IMR-90 (cell line): Measurements from ENCODE around the gene TMSB15B. TPM values are rescaled to one million over a fixed set of nuclear protein-coding genes. Genes with fewer than 3 reads are reported as not detected.
"Not testable (repeated sequence)": the region's sequence is repeated elsewhere in the genome, so short reads cannot be mapped to it uniquely, and the experiment has no call there.

Experiments
- ATAC-seq: fragments of 200-7000 bp; cut with Tn5 transposase; 2 replicates; pipeline ENCODE4 v1.9.1; 2020; ENCODE audit warnings: low read depth, mild to moderate bottlenecking, moderate library complexity
- BruUV-seq: library from RNA; stranded (reverse); fragments of 400-500 nt; replicated peaks from 2 replicates; lab custom pipeline; 2021; lab: Mats Ljungman, UMichigan
- CTCF ChIA-PET: fragments of 300-600 bp; formaldehyde crosslinking; extraction: SDS; loops from one replicate; lab custom pipeline; 2021; ENCODE audit warnings: antibody characterized with exemption; lab: Yijun Ruan, JAX
- POLR2A ChIA-PET: fragments of 300-600 bp; sonication (Branson Sonifier 250); formaldehyde crosslinking; loops from one replicate; lab custom pipeline; 2022; ENCODE audit warnings: antibody characterized with exemption; ENCODE audit not compliant: unreplicated experiment; lab: Charles Lee
- DNase-seq: peaks from one replicate; pipeline ENCODE4 v3.0.0; 2013
- H2AFZ ChIP-seq: replicated peaks from 2 replicates; pipeline ENCODE3; 2013; ENCODE audit warnings: low read length, mild to moderate bottlenecking; ENCODE audit not compliant: poor library complexity
- H2AK5ac ChIP-seq: 2 replicates; pipeline ENCODE4 v1.6.1; 2013; ENCODE audit warnings: low read depth, low read length, inconsistent platforms
- H2AK9ac ChIP-seq: replicated peaks from 2 replicates; pipeline ENCODE3; 2013; ENCODE audit warnings: mild to moderate bottlenecking, low read depth, low read length, moderate library complexity; ENCODE audit not compliant: poor library complexity
- H2BK120ac ChIP-seq: 2 replicates; pipeline ENCODE4 v1.6.1; 2013; ENCODE audit warnings: low read depth, low read length, inconsistent platforms
- H2BK15ac ChIP-seq: 3 replicates; pipeline ENCODE4 v1.6.1; 2013; ENCODE audit warnings: low read depth, low read length, inconsistent platforms
- H2BK20ac ChIP-seq: 2 replicates; pipeline ENCODE4 v1.6.1; 2013; ENCODE audit warnings: low read depth, mild to moderate bottlenecking, inconsistent platforms, low read length, moderate library complexity
- H2BK5ac ChIP-seq: 2 replicates; pipeline ENCODE4 v1.6.1; 2013; ENCODE audit warnings: mild to moderate bottlenecking, low read depth, low read length, inconsistent platforms; ENCODE audit not compliant: poor library complexity, severe bottlenecking
- H3K14ac ChIP-seq: replicated peaks from 2 replicates; pipeline ENCODE4 v1.6.1; 2013; ENCODE audit warnings: low read depth, low read length, inconsistent platforms
- H3K18ac ChIP-seq: 2 replicates; pipeline ENCODE4 v1.6.1; 2013; ENCODE audit warnings: low read depth, low read length, control low read depth
- H3K23ac ChIP-seq: 2 replicates; pipeline ENCODE4 v1.6.1; 2013; ENCODE audit warnings: low read depth, low read length, inconsistent platforms
- H3K27ac ChIP-seq: 2 replicates; pipeline ENCODE4 v1.5.1; 2013; ENCODE audit warnings: mild to moderate bottlenecking, control low read depth, low read length; ENCODE audit not compliant: insufficient read depth
- H3K27me3 ChIP-seq: 2 replicates; pipeline ENCODE4 v1.6.1; 2013; ENCODE audit warnings: low read length; ENCODE audit not compliant: control insufficient read depth, insufficient read depth
- H3K36me3 ChIP-seq: 2 replicates; pipeline ENCODE4 v1.6.1; 2013; ENCODE audit warnings: low read length, mixed read lengths; ENCODE audit not compliant: control insufficient read depth, insufficient read depth
- H3K4ac ChIP-seq: 2 replicates; pipeline ENCODE4 v1.6.1; 2013; ENCODE audit warnings: low read depth, low read length, inconsistent platforms
- H3K4me1 ChIP-seq: 2 replicates; pipeline ENCODE4 v1.6.1; 2013; ENCODE audit warnings: low read length, mixed read lengths; ENCODE audit not compliant: control insufficient read depth, insufficient read depth
- H3K4me2 ChIP-seq: 2 replicates; pipeline ENCODE4 v1.6.1; 2013; ENCODE audit warnings: low read depth, mild to moderate bottlenecking, control low read depth, low read length, moderate library complexity
- H3K4me3 ChIP-seq: 2 replicates; pipeline ENCODE4 v1.5.1; 2013; ENCODE audit warnings: low read depth, mild to moderate bottlenecking, control low read depth, low read length, moderate library complexity; ENCODE audit not compliant: insufficient read depth
- H3K56ac ChIP-seq: 2 replicates; pipeline ENCODE4 v1.6.1; 2013; ENCODE audit warnings: low read length, inconsistent platforms; ENCODE audit not compliant: insufficient read depth; ENCODE audit errors: extremely low read depth
- H3K79me1 ChIP-seq, 2 experiments: 2 replicates each; pipeline ENCODE4 v1.6.1; 2013; ENCODE audit warnings: low read length in 2 of 2, inconsistent platforms in 1 of 2, low read depth in 1 of 2
- H3K9ac ChIP-seq: 2 replicates; pipeline ENCODE4 v1.6.1; 2013; ENCODE audit warnings: low read depth, low read length, control low read depth
- H3K9me1 ChIP-seq: 2 replicates; pipeline ENCODE4 v1.6.1; 2013; ENCODE audit warnings: low read length, inconsistent platforms; ENCODE audit not compliant: insufficient read depth
- H3K9me3 ChIP-seq: 2 replicates; pipeline ENCODE4 v1.6.1; 2013; ENCODE audit warnings: low read length; ENCODE audit not compliant: control insufficient read depth, insufficient read depth
- H4K20me1 ChIP-seq: 2 replicates; pipeline ENCODE4 v1.6.1; 2013; ENCODE audit warnings: low read length, inconsistent platforms; ENCODE audit not compliant: insufficient read depth
- H4K5ac ChIP-seq: 2 replicates; pipeline ENCODE4 v1.6.1; 2013; ENCODE audit warnings: mild to moderate bottlenecking, low read depth, low read length, control low read depth
- H4K8ac ChIP-seq, 2 experiments: 2 replicates each; pipeline ENCODE4 v1.6.1; 2013; ENCODE audit warnings: low read depth in 2 of 2, low read length in 2 of 2, control low read depth in 1 of 2, inconsistent platforms in 1 of 2
- H4K91ac ChIP-seq: 2 replicates; pipeline ENCODE4 v1.6.1; 2013; ENCODE audit warnings: low read depth, low read length, inconsistent platforms; ENCODE audit not compliant: insufficient read depth
- WGBS, 2 experiments: methylation state at CpG; one replicate each; pipeline versions ENCODE4 v1.1.5 to v1.1.7; 2013; ENCODE audit warnings: missing lambda C conversion rate in 2 of 2; ENCODE audit not compliant: insufficient read length in 1 of 2; ENCODE audit errors: extremely low coverage in 2 of 2; 5-methylcytosine and 5-hydroxymethylcytosine counted together
- dilution Hi-C: fragments of 300-500 bp; cut with HindIII; formaldehyde crosslinking; loops from one replicate; pipeline ENCODE4 v1.14.3; 2018; ENCODE audit warnings: low sequenced_read_pairs; ENCODE audit not compliant: unreplicated experiment
- in situ Hi-C: fragments of 300-500 bp; cut with MboI; formaldehyde crosslinking; loops from 3 replicates; pipeline ENCODE4 v1.14.3; 2019; ENCODE audit warnings: low sequenced_read_pairs, inconsistent platforms, mixed read lengths
- intact Hi-C: fragments of 100-400 bp; cut with micrococcal nuclease; formaldehyde crosslinking; loops from 2 replicates; pipeline ENCODE4 v1.10.0; 2022
- polyA plus RNA-seq, 3 experiments: library from polyadenylated mRNA; depleted of rRNA; stranded (reverse); fragments of >200 nt; gene quantifications; 2 replicates each; pipeline ENCODE4 v1.2.3, GENCODE V29; 2012; ENCODE audit warnings: low replicate concordance in 1 of 3
- total RNA-seq: library from RNA; depleted of rRNA; stranded (reverse); fragments of >200 nt; gene quantifications from 2 replicates; pipeline ENCODE4 v1.2.3, GENCODE V29; 2012

TMSB15B gene
- total and polyA plus RNA-seq, 2 of the 4 experiments (the other 2 are of a cell fraction), result 7.9 to 9.0 TPM

DNA sequence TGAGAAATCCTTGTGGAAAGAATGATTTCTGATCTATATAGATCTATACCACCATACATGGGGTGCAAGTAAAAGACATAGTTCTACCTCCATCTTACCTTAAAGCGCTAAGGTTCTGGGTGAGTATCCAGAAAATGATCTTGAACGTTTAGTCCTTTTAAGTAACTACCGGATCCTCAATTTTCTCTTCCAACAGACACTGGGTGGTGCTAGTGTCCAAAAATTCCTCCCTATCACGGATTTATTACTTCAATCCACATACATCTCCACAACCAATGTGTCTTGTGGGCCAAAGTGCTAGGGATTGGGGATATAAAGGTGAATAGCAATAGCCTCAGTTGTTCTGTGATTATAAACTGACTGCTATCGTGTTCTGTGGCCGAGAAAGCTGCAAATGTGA is 1.8 kb upstream of the TMSB15B start:
- in situ Hi-C loops, H3K9me3 ChIP-seq, H3K18ac ChIP-seq, H3K36me3 ChIP-seq, H3K9ac ChIP-seq, ATAC-seq, H3K4me1 ChIP-seq, H3K9me1 ChIP-seq, H3K14ac ChIP-seq, intact Hi-C loops, H3K4ac ChIP-seq, H3K27me3 ChIP-seq, H2AK9ac ChIP-seq, H3K4me3 ChIP-seq, DNase-seq, POLR2A ChIA-PET, BruUV-seq, H2BK5ac ChIP-seq, H2AK5ac ChIP-seq, H4K91ac ChIP-seq, CTCF ChIA-PET, dilution Hi-C loops, H2BK15ac ChIP-seq, H2BK20ac ChIP-seq, H2AFZ ChIP-seq, H4K20me1 ChIP-seq, H3K4me2 ChIP-seq, H3K23ac ChIP-seq, H4K8ac ChIP-seq, H2BK120ac ChIP-seq, H3K27ac ChIP-seq, H3K79me1 ChIP-seq, H3K56ac ChIP-seq, H4K5ac ChIP-seq: not testable (repeated sequence)
- WGBS, 2 experiments, result no CpG with 5 or more reads among the region's 6 CpGs

DNA sequence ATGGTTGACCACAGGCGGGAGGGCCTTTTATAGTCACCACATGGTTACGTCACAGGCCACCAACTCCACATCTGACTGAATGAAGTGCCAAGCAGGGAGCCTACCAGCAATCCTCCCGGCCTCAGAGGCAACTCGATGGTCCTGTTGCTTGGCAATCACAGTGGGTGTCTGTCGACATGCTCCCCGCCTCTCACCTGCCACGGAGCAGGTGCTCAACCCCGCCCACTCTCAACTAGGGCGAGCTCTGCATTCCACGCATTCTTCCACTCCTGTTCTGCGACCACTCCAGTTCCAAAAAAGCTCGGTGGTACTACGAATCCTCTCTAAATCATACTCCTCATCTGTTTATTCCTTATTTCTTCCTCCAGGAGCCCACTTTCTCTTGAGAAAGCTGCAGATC is 21.1 kb downstream of the TMSB15B start:
- H2BK120ac ChIP-seq, H3K4ac ChIP-seq, POLR2A ChIA-PET, H4K8ac ChIP-seq, H3K4me2 ChIP-seq, dilution Hi-C loops, H3K27me3 ChIP-seq, H4K91ac ChIP-seq, H2AK5ac ChIP-seq, H3K27ac ChIP-seq, H2BK15ac ChIP-seq, H2BK5ac ChIP-seq, H3K23ac ChIP-seq, H2AFZ ChIP-seq, H3K56ac ChIP-seq, H3K36me3 ChIP-seq, H3K4me3 ChIP-seq, H3K79me1 ChIP-seq, H3K9ac ChIP-seq, in situ Hi-C loops, H4K20me1 ChIP-seq, ATAC-seq, CTCF ChIA-PET, H4K5ac ChIP-seq, H3K4me1 ChIP-seq, H3K18ac ChIP-seq, H3K14ac ChIP-seq, H3K9me3 ChIP-seq, BruUV-seq, H2BK20ac ChIP-seq, H3K9me1 ChIP-seq, DNase-seq, H2AK9ac ChIP-seq, intact Hi-C loops: not testable (repeated sequence)
- WGBS, 2 experiments, result no CpG with 5 or more reads among the region's 13 CpGs
